ENCODE measurements around the gene OSR1.

Gene OSR1

DNA sequence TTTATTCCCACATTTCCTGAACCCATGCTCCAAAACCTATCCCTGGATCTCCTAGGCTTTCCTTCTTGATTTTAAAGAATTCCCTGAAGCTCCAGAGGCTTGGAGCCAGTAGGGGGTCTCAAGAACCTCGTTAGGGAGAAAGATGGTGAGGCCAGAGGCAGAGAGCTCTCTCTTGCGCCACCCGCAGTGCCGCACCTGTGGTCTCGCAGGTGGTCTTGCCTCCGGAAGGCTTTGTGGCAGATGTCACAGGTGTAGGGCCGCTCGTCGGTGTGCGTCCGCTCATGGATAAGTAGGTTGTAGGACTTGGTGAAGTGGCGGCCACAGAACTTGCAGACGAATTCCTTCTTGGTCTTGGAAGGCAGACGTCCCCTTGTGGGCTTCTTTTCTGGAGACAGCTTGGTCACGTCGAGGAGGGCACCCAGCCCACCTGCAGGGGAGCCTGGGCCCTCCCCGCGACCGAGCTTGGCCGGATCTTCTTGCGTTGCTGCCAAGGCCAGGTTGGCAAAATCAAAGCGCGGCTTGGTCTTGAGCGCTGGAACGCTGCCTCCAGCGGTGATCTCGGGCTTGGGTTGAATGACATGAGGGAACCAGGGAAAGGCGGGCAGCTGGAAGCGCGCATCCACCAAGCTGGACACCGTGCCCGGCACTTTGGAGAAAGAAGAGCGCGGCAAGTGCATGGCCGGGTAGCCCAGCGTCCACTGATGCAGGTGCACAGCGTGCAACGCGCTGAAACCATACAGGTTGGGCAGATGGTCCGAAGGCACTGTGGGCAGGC, 5.3 kb downstream of the OSR1 start:
- no peak overlapping the region for H3K4me3 Mint-ChIP-seq
- ATAC-seq (no peak), DNase-seq (no peak)
- H3K27me3 Mint-ChIP-seq, result peaks cover 88% of the 10 kb centered on the region
- no peaks in the 10 kb centered on the region for H3K9me3 Mint-ChIP-seq
- H3K36me3 Mint-ChIP-seq (ENCODE audit: low read depth), result peaks cover 2% of the 10 kb centered on the region
- peaks cover 47% of the 10 kb centered on the region for H3K4me1 Mint-ChIP-seq
- H3K27ac Mint-ChIP-seq, result no peak overlapping the region

DNA sequence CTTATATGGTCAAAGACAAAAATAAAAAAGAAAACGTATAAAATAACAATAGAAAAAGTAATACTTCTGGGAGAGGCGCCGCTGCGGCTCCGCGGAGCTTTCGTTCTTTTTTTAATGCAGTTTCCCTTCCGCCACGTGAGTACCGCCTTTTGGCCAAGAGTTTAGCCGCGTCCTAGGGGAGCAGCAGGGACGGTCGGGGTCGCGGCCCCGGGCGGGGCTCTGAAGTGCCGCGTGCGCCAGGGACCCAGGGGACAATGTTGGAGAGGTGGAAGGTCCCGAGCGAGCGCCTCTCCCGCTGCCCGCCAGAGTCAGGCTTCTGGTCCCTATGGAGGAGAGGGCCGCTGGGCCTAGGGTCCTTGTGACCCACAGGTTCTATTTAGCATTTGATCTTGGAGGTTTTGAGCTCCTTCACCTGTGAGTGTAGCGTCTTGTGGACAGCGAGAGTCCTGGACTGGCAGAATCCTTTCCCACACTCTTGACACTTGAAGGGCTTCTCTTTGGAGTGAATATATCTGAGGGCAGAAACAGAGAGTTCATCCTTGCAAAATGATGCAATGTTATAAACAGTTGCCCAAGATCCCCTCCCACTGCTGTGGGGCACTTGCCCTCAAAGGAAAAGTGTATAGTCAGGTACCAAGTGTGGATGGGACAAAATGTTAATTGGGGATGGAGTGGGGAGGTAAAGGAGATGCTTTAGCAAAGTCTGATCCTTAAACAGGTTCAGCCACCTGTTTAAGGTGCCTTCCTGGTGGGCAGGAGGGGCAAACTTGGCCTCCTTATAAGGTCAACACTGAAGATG, 6.3 kb downstream of the OSR1 start:
- Mint-ChIP-seq H3K27ac (no peak overlapping the region), H3K4me3 (peak overlapping the region; percentile 27), H3K36me3 (ENCODE audit: low read depth) (peaks cover 2% of the 10 kb centered on the region), H3K27me3 (peaks cover 81% of the 10 kb centered on the region), H3K4me1 (peaks cover 43% of the 10 kb centered on the region), H3K9me3 (no peaks in the 10 kb centered on the region)
- DNase-seq (no peak), ATAC-seq (no peak)

DNA sequence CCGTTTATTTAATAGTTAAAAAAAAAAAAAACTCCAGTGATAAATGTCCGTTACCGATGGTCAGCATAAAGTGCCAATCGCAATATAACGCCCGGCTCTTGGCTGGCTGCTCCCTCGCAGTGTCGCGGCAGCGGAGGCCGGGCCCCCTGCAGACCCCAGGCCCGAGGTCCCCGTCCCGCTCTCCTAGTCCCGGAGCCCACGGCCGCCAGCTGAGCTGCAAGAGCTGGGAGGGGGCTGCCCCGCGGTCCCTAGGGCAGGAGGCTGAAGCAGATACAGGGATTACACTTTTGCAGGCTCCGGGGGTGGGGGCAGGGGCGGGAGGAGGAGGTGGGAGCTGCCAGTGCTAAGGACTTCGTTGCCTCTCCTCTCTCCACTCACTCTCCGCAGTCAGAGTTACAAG, 6.9 kb downstream of the OSR1 start:
- Mint-ChIP-seq H3K4me3 (peak overlapping the region; percentile 27), H3K27ac (no peak overlapping the region), H3K36me3 (ENCODE audit: low read depth) (peaks cover 5% of the 10 kb centered on the region), H3K9me3 (no peaks in the 10 kb centered on the region), H3K4me1 (peaks cover 41% of the 10 kb centered on the region), H3K27me3 (peaks cover 75% of the 10 kb centered on the region)
- DNase-seq (no peak), ATAC-seq (no peak)

DNA sequence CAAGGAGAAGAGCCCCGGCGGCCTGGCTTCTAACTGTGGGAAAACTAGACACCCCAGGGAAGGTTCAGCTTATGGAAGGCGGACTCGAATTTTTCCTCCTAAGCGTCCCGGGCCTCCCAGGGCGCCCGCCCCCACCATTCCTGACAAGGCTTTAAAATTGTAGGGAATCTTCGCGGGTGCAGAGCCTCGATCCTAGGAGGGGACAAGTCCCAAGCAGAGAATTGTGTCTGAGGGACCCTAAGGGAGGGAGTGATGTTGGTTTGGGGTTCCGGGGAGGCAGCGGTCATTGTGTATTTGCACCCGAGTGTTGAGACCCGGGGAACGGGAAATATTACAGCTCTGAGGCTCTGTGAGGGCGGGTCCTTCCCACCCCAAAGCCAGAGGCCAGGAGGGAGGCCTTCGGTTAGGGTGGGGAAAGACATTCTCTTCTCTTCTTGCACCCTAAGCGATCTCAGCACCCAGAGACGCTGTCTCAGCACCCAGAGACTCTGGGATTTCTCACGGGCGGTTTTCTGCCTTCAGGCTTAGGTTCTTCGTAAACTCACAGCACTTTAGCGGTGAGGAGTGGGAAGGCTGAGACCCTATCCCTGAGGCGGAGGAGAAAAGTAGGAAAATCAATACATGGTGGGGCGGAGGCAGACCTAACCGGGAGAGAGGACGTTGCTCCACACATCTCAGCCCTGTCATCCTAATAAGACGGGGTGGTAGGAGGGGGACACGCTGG, 7.6 kb downstream of the OSR1 start:
- Mint-ChIP-seq H3K9me3 (no peaks in the 10 kb centered on the region), H3K4me1 (peaks cover 37% of the 10 kb centered on the region), H3K27ac (no peak overlapping the region), H3K27me3 (peaks cover 69% of the 10 kb centered on the region), H3K36me3 (ENCODE audit: low read depth) (peaks cover 5% of the 10 kb centered on the region), H3K4me3 (peak overlapping the region; percentile 34)
- ATAC-seq (no peak), DNase-seq (no peak)

DNA sequence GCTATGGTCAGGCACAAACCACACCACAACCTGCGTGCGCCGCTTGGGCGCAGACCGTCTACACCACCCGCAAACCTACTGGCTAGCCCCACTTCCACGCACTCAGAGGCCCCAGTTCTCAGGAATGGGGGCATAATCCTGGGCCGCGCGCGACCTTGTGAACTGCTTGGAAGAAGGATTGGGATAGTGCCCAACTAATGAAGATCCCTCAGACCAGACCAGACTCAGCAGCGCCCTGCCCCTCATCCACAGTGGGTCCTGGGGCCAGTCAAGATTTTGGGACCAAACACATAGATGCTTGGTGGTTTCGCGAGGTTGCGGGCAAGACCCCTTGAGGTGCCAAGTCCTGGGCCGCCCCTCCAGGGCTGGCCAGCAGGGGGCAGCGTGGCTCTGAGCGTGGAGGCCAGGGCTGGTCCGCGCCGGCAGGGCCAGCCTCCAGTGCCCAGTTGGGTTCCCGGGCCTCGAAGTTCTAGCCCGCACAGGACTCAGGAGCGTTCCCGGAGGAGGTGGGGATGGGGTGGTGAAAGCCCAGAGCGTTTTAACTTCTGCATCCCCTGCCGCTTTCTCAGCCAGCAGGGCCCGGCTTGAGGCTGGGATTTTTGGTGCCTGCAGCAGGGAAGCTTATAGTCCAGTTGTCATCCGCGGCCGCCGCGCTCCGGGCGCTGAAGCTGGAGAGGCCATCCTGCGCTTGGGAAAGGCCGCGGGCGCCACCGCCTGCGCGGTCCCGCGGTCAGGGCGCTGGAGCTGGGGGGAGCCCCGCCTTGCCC, 8.3 kb downstream of the OSR1 start:
- Mint-ChIP-seq H3K4me1 (peaks cover 35% of the 10 kb centered on the region), H3K36me3 (ENCODE audit: low read depth) (peaks cover 5% of the 10 kb centered on the region), H3K27me3 (peaks cover 62% of the 10 kb centered on the region), H3K9me3 (no peaks in the 10 kb centered on the region), H3K27ac (no peak overlapping the region), H3K4me3 (no peak overlapping the region)
- DNase-seq (peak; percentile 74), ATAC-seq (no peak)

DNA sequence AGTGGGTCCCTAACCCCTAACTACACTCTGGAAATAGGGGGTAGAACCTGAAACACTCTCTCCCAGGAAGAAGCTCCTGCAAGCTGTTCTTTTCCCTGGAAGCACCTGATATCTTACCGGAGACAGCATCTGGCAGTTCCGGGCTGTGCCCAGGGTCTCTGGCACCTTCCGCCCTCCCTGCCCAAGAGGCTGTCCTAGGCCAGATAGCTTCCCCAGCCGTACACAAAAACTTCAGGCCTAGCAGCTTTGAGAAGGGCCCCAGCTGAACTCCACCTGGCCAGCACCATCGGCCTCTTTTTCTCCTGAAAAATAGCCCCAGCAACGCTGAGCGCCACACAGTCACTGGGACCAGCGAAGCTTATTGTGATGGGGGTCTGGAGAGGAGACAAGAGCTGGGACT, 9.7 kb downstream of the OSR1 start:
- no peak for ATAC-seq
- Mint-ChIP-seq H3K4me3 (peak overlapping the region; percentile 93), H3K27ac (no peak overlapping the region), H3K4me1 (peaks cover 35% of the 10 kb centered on the region), H3K27me3 (peaks cover 48% of the 10 kb centered on the region), H3K9me3 (no peaks in the 10 kb centered on the region), H3K36me3 (ENCODE audit: low read depth) (peaks cover 5% of the 10 kb centered on the region)
- DNase-seq, result no peak

DNA sequence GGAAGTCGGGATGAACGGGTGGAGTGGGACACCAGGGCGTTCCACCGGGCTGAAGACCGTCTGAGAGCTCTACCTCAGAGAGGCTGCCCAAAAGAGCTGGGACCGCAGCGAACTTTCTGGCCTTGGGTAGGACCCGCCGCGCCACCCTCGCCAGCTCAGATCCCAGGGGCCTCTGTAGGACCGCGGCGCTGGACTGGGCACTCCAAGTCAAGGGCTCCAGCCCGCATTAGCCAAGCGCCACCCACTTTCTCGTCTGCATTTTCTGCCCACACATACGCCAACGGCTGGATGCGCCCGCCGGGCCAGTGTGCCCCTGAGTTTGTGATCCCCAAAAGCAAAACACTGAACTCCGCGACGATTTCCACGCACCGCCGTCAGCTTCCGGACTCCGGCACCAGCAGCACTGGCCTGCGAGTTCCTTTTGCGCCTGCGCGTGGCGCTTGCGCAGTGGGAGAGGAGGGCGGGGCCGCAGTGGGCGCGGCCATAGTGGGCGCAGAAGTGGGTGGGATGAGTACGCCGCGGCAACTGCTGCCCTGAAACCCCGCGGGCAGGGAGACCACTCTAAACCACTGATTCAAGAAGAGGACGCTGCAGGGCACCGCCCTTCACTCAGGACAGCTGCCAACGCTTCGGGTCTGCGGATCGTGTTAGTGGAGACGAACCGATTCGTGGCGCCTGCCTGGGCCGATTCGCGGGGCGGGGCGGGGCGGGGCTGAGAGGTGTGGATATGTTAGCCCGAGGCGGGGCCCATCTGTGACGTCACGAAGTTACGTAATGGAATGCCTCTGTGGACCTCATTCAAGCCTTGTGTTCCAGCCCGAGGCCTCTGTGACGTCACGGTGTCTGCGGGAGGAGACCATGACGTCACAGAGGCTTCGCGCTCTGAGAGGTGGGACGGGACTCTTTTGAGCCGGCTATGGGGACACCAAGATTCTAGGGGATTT, 10.5 kb downstream of the OSR1 start:
- DNase-seq (peak; percentile 92), ATAC-seq (peak; percentile 87)
- H3K9me3 Mint-ChIP-seq, result no peaks in the 10 kb centered on the region
- H3K4me1 Mint-ChIP-seq, result peaks cover 35% of the 10 kb centered on the region
- H3K27me3 Mint-ChIP-seq, result peaks cover 40% of the 10 kb centered on the region
- H3K36me3 Mint-ChIP-seq (ENCODE audit: low read depth), result peaks cover 5% of the 10 kb centered on the region
- peak overlapping the region; percentile 93 for H3K4me3 Mint-ChIP-seq
- peak overlapping the region; percentile 98 for H3K27ac Mint-ChIP-seq

DNA sequence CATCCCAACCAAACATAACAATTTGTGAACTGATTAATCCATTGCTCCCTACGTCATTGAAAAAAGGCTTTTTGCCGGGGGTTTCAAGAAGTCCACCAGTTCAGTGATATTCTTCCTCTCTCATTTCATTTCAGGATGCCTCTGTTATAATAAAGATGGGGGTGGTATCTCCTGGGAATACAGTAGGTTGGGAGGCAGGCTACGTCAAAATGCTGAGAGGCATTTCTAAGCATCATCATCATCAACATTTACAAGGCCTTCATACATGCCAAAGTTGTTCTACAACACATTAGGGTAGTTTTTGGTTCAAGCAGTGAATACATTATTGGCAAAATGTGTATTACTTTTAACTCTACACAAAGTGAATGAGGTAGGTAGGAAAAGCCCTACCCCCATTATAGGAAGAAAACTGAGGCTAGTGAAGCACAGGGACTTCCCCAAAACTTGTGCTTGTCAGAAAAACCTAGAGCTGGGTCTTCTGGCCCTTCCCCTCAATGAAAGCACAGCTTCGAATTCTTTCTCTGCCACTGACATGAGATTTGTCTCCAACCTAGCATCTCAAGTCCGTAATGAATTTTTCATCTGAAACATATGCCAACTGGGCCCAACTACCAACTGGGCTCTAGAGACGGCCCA, 11.3 kb downstream of the OSR1 start:
- no peak for ATAC-seq
- DNase-seq, result no peak
- Mint-ChIP-seq H3K9me3 (no peaks in the 10 kb centered on the region), H3K4me3 (peak overlapping the region; percentile 93), H3K36me3 (ENCODE audit: low read depth) (peaks cover 5% of the 10 kb centered on the region), H3K27ac (peak overlapping the region; percentile 98), H3K4me1 (peaks cover 31% of the 10 kb centered on the region), H3K27me3 (peaks cover 32% of the 10 kb centered on the region)

DNA sequence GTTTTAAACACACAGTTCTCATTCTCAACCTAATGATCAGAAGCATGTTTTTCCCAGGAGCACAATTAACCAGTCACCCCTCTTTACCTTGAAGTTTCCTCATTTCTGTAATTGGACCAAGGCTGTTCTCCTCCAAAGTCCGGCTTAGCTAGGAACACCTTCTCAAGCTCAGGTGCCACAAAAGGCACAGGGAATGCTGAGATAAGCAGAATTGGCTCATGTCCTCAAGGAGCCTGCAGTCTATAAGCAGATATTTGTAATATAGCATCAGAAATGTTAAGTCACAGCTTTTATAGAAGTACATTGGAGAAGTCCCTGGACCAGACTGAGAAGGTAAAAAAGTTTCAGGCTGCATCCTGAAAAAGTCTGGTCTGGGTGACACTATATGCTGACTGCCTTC, 20.7 kb downstream of the OSR1 start:
- no peaks in the 10 kb centered on the region for H3K36me3 Mint-ChIP-seq (ENCODE audit: low read depth)
- no peak for ATAC-seq
- H3K4me1 Mint-ChIP-seq, result no peaks in the 10 kb centered on the region
- H3K27ac Mint-ChIP-seq, result no peak overlapping the region
- no peak overlapping the region for H3K4me3 Mint-ChIP-seq
- H3K9me3 Mint-ChIP-seq, result no peaks in the 10 kb centered on the region
- peaks cover 1% of the 10 kb centered on the region for H3K27me3 Mint-ChIP-seq
- no peak for DNase-seq

DNA sequence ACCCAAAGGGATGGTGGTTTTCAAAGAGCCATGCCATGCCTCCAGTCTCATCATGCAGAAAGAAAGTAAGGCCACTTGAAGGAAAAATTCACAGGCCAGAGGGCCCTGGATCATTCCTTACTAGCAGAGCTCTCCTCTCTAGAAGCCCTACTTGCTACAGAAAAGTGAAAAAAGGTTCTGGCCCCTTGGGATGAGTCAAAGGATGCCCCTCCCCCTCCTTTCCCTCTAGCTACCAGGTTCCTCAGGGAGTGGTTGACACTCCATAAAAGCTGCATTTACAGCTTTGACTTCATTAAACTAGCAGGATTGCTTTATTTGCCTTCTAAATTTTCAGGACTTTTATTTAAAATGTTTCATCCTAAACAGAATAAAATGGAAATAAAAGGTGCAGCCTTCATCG, 21.2 kb downstream of the OSR1 start:
- H3K27me3 Mint-ChIP-seq, result peaks cover 1% of the 10 kb centered on the region
- no peaks in the 10 kb centered on the region for H3K36me3 Mint-ChIP-seq (ENCODE audit: low read depth)
- H3K27ac Mint-ChIP-seq, result no peak overlapping the region
- no peaks in the 10 kb centered on the region for H3K9me3 Mint-ChIP-seq
- DNase-seq (no peak), ATAC-seq (no peak)
- no peak overlapping the region for H3K4me3 Mint-ChIP-seq
- no peaks in the 10 kb centered on the region for H3K4me1 Mint-ChIP-seq

DNA sequence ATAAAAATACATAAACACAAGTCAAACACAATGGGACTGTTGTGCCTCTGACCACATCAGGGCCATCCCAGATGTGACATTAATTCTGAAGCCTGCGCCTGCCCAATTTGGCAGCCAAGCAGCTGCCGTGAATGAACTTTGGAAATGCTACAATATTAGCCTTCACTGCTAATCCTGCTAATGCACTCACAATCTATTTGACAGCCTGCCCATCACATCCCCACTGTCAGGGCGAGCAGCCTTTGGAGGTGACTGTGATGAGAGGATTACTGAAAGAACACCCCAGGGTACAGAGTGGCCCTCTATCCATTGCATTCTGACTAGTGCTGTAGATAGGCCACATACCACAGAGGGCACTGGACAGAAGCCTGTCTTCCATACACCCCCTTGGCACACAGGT, 21.6 kb downstream of the OSR1 start:
- H3K36me3 Mint-ChIP-seq (ENCODE audit: low read depth), result no peaks in the 10 kb centered on the region
- DNase-seq (no peak), ATAC-seq (no peak)
- no peak overlapping the region for H3K27ac Mint-ChIP-seq
- no peaks in the 10 kb centered on the region for H3K4me1 Mint-ChIP-seq
- H3K27me3 Mint-ChIP-seq, result peaks cover 1% of the 10 kb centered on the region
- H3K9me3 Mint-ChIP-seq, result no peaks in the 10 kb centered on the region
- no peak overlapping the region for H3K4me3 Mint-ChIP-seq

DNA sequence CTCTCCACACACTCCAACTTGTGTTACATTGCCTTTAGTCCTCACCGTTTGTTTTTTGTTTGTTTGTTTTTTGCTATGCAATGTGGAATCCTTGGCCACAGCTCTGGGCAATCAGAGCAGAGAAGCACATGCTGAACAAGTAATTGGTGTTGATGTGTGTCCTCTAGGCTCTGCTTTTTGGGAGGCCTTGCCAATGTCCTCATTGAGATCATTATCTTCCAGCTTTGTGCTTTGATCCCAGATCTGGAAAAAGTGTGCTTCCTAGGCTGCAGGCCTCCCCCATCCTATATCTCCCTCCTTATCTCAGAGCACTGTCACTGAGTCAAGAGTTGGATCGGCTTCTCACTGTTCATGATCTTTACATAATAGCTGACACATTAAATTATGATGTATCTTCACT, 25.9 kb downstream of the OSR1 start:
- Mint-ChIP-seq H3K27ac (no peak overlapping the region), H3K9me3 (no peaks in the 10 kb centered on the region), H3K27me3 (peaks cover 1% of the 10 kb centered on the region), H3K36me3 (ENCODE audit: low read depth) (no peaks in the 10 kb centered on the region), H3K4me3 (no peak overlapping the region), H3K4me1 (no peaks in the 10 kb centered on the region)
- no peak for DNase-seq
- no peak for ATAC-seq

DNA sequence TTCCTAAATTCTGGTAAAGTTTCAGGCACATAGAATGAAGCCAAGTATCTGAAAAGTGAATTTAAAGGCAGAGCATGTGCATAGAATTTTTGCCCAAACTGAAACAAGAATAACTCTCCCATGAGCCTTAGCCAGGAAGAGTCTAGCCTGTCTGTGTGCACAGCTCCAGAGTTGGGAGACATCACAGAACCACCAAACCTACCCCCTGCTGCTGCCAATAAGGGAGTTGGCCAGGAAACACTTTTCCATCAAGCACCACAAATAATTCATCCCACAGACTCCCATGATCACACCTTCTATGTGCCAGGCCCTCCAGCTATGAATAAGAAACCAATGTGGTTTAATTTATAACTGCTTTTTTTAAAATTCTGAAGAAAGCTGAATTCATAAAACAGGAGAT, 27.0 kb downstream of the OSR1 start:
- H3K27ac Mint-ChIP-seq, result no peak overlapping the region
- ATAC-seq (no peak), DNase-seq (no peak)
- H3K36me3 Mint-ChIP-seq (ENCODE audit: low read depth), result no peaks in the 10 kb centered on the region
- H3K4me3 Mint-ChIP-seq, result no peak overlapping the region
- no peaks in the 10 kb centered on the region for H3K4me1 Mint-ChIP-seq
- peaks cover 1% of the 10 kb centered on the region for H3K27me3 Mint-ChIP-seq
- H3K9me3 Mint-ChIP-seq, result no peaks in the 10 kb centered on the region

Data from activated naive CD8-positive, alpha-beta T cell treated with anti-CD3 and anti-CD28 coated beads, Interleukin-2, amount 50 U/mL, for 24 hours (primary cell).